H1 (cell line): ENCODE measurements around the gene GNAO1. TPM values are rescaled to one million over a fixed set of nuclear protein-coding genes. Genes with fewer than 3 reads are reported as not detected.

Experiments
- CTCF ChIA-PET: fragments of 300-600 bp; sonication (Branson Sonifier 250); formaldehyde crosslinking; loops from one replicate; lab custom pipeline; 2021; ENCODE audit not compliant: partially characterized antibody; lab: Charles Lee
- POLR2A ChIA-PET: fragments of 300-600 bp; sonication (Branson Sonifier 250); formaldehyde crosslinking; loops from one replicate; lab custom pipeline; 2021; ENCODE audit warnings: inconsistent platforms; ENCODE audit not compliant: partially characterized antibody; lab: Charles Lee
- DNase-seq, 2 experiments: peaks; one replicate each; pipeline versions ENCODE4 v3.0.0 to v3.0.0-alpha.2; 2010 to 2022; ENCODE audit warnings: low spot score in 2 of 2, low read depth in 1 of 2, mixed read lengths in 1 of 2
- FAIRE-seq: peaks from 2 replicates; lab custom pipeline; 2011; peaks lifted over from hg19 to GRCh38; lab: Jason Lieb, UNC
- H2AFZ ChIP-seq: 2 replicates; pipeline ENCODE4 v1.8.1; 2012; ENCODE audit warnings: low read length, inconsistent platforms
- H2AK5ac ChIP-seq: 2 replicates; pipeline ENCODE4 v1.6.1; 2013; ENCODE audit warnings: low read depth, low read length
- H2BK120ac ChIP-seq: replicated peaks from 2 replicates; pipeline ENCODE3; 2013; ENCODE audit warnings: low read depth, low read length, inconsistent platforms
- H2BK12ac ChIP-seq: 2 replicates; pipeline ENCODE4 v1.6.1; 2013; ENCODE audit warnings: low read depth, low read length
- H2BK15ac ChIP-seq: 2 replicates; pipeline ENCODE4 v1.6.1; 2013; ENCODE audit warnings: low read length
- H2BK20ac ChIP-seq: 2 replicates; pipeline ENCODE4 v1.6.1; 2013; ENCODE audit warnings: low read length
- H2BK5ac ChIP-seq: 2 replicates; pipeline ENCODE4 v1.6.1; 2013; ENCODE audit warnings: low read depth, low read length
- H3K14ac ChIP-seq: 2 replicates; pipeline ENCODE4 v1.6.1; 2013; ENCODE audit warnings: inconsistent platforms; ENCODE audit not compliant: insufficient read length
- H3K18ac ChIP-seq: 2 replicates; pipeline ENCODE4 v1.6.1; 2013; ENCODE audit warnings: low read length; ENCODE audit errors: extremely low read depth
- H3K23ac ChIP-seq: 2 replicates; pipeline ENCODE4 v1.6.1; 2013; ENCODE audit warnings: inconsistent platforms; ENCODE audit not compliant: insufficient read length
- H3K23me2 ChIP-seq: 2 replicates; pipeline ENCODE4 v1.6.1; 2013; ENCODE audit warnings: low read depth, low read length
- H3K27ac ChIP-seq: 2 replicates; pipeline ENCODE4 v1.6.1; 2011; ENCODE audit warnings: low read depth, low read length, inconsistent platforms
- H3K27me3 ChIP-seq, 4 experiments: replicated peaks in 1 of 4; 1 replicate in 1 of 4; 2 replicates in 3 of 4; pipeline versions ENCODE4 v1.6.1 to v1.8.1; 2011 to 2013; ENCODE audit warnings: low read length in 3 of 4, mild to moderate bottlenecking in 3 of 4, inconsistent platforms in 2 of 4, mixed read lengths in 2 of 4, moderate library complexity in 1 of 4; ENCODE audit not compliant: control insufficient read depth in 3 of 4, insufficient read depth in 3 of 4; ENCODE audit errors: extremely low read depth in 1 of 4
- H3K36me3 ChIP-seq, 4 experiments: 2 replicates each; pipeline versions ENCODE4 v1.6.1 to v1.8.1; 2011 to 2013; ENCODE audit warnings: mild to moderate bottlenecking in 4 of 4, low read length in 3 of 4, moderate library complexity in 2 of 4, control low read depth in 1 of 4, inconsistent platforms in 1 of 4; ENCODE audit not compliant: insufficient read depth in 4 of 4, control insufficient read depth in 2 of 4
- H3K4ac ChIP-seq: replicated peaks from 2 replicates; pipeline ENCODE3; 2013; ENCODE audit warnings: low read length, low read depth, mixed read lengths, inconsistent platforms; ENCODE audit not compliant: insufficient read length
- H3K4me1 ChIP-seq, 4 experiments: replicated peaks in 1 of 4; 1 replicate in 1 of 4; 2 replicates in 3 of 4; pipeline versions ENCODE4 v1.6.1 to v1.8.1; 2011 to 2013; ENCODE audit warnings: low read length in 3 of 4, inconsistent platforms in 2 of 4, mixed read lengths in 1 of 4; ENCODE audit not compliant: insufficient read depth in 4 of 4, control insufficient read depth in 3 of 4
- H3K4me2 ChIP-seq, 2 experiments: 2 replicates each; pipeline versions ENCODE4 v1.6.1 to v1.8.1; 2011 to 2013; ENCODE audit warnings: low read depth in 2 of 2, low read length in 2 of 2, control low read depth in 1 of 2, inconsistent platforms in 1 of 2, mild to moderate bottlenecking in 1 of 2; ENCODE audit not compliant: insufficient read depth in 1 of 2
- H3K4me3 ChIP-seq, 4 experiments: fragments of 200-600, 300-600 bp in 1 of 4; sonication (generic), shearing (Covaris generic), sonication (Bioruptor Twin) in 1 of 4; 2 replicates each; pipeline versions ENCODE4 v1.5.1 to v1.8.1; 2011 to 2016; ENCODE audit warnings: low read length in 4 of 4, low read depth in 3 of 4, control low read depth in 2 of 4, inconsistent platforms in 2 of 4, mild to moderate bottlenecking in 2 of 4, mixed read lengths in 1 of 4, moderate library complexity in 1 of 4; ENCODE audit not compliant: insufficient read depth in 2 of 4; ENCODE audit errors: extremely low read depth in 1 of 4
- H3K56ac ChIP-seq: replicated peaks from 2 replicates; pipeline ENCODE3; 2013; ENCODE audit warnings: low read depth, mild to moderate bottlenecking, mixed read lengths, low read length, inconsistent platforms; ENCODE audit not compliant: insufficient read length
- H3K79me1 ChIP-seq: 2 replicates; pipeline ENCODE4 v1.6.1; 2013; ENCODE audit warnings: low read depth, low read length, control low read depth
- H3K79me2 ChIP-seq, 2 experiments: 2 replicates each; pipeline versions ENCODE4 v1.6.1 to v1.8.1; 2012 to 2013; ENCODE audit warnings: low read length in 2 of 2, mild to moderate bottlenecking in 2 of 2, inconsistent platforms in 1 of 2; ENCODE audit not compliant: insufficient read depth in 2 of 2, control insufficient read depth in 1 of 2
- H3K9ac ChIP-seq, 4 experiments: replicated peaks in 1 of 4; 1 replicate in 1 of 4; 2 replicates in 3 of 4; pipeline versions ENCODE4 v1.6.1 to v1.8.1; 2011 to 2013; ENCODE audit warnings: low read depth in 3 of 4, low read length in 3 of 4, control low read depth in 2 of 4, mild to moderate bottlenecking in 2 of 4, moderate library complexity in 2 of 4, inconsistent platforms in 1 of 4; ENCODE audit errors: extremely low read depth in 1 of 4
- H3K9me3 ChIP-seq, 2 experiments: 2 replicates each; pipeline versions ENCODE4 v1.6.1 to v1.8.1; 2012 to 2013; ENCODE audit warnings: mild to moderate bottlenecking in 2 of 2, moderate library complexity in 2 of 2, control low read depth in 1 of 2, inconsistent platforms in 1 of 2, low read depth in 1 of 2, low read length in 1 of 2, mixed read lengths in 1 of 2; ENCODE audit not compliant: insufficient read depth in 2 of 2
- H4K20me1 ChIP-seq, 2 experiments: replicated peaks in 1 of 2; 2 replicates each; pipeline versions ENCODE3 to v1.8.1; 2011 to 2013; ENCODE audit warnings: inconsistent platforms in 2 of 2, low read length in 2 of 2, mild to moderate bottlenecking in 1 of 2; ENCODE audit not compliant: insufficient read depth in 2 of 2, control insufficient read depth in 1 of 2
- H4K5ac ChIP-seq: 2 replicates; pipeline ENCODE4 v1.6.1; 2013; ENCODE audit warnings: low read length, low read depth, mixed read lengths, inconsistent platforms; ENCODE audit not compliant: insufficient read length
- H4K8ac ChIP-seq: 2 replicates; pipeline ENCODE4 v1.8.0; 2013; ENCODE audit warnings: mild to moderate bottlenecking, moderate library complexity, low read length, inconsistent platforms; ENCODE audit not compliant: insufficient read depth; ENCODE audit errors: extremely low read depth
- H4K91ac ChIP-seq: replicated peaks from 2 replicates; pipeline ENCODE3; 2013; ENCODE audit warnings: low read length, mixed read lengths, inconsistent platforms; ENCODE audit not compliant: insufficient read length
- FOSL1 ChIP-seq: IDR thresholded peaks from 2 replicates; pipeline ENCODE4 v1.6.1; 2011; ENCODE audit warnings: mild to moderate bottlenecking, low read depth, low read length, moderate library complexity; ENCODE audit not compliant: insufficient read depth
- RAD21 ChIP-seq, 2 experiments: IDR thresholded peaks in 1 of 2; conservative IDR thresholded peaks in 1 of 2; 2 replicates each; pipeline ENCODE4 v1.6.1; 2011; ENCODE audit warnings: low read depth in 2 of 2, low read length in 2 of 2, improper control_type of control experiment in 1 of 2, inconsistent platforms in 1 of 2, mild to moderate bottlenecking in 1 of 2, moderate library complexity in 1 of 2
- WGBS, 2 experiments: shearing (Covaris generic) in 1 of 2; methylation state at CpG; one replicate each; pipeline versions ENCODE4 v1.1.6 to v1.1.7; 2013 to 2015; ENCODE audit warnings: low lambda C conversion rate in 2 of 2, mixed read lengths in 2 of 2, inconsistent platforms in 1 of 2, low coverage in 1 of 2, missing lambda C conversion rate in 1 of 2; ENCODE audit not compliant: insufficient replicate concordance in 2 of 2, insufficient coverage in 1 of 2, insufficient read length in 1 of 2; ENCODE audit errors: extremely low coverage in 1 of 2, missing lambda C conversion rate in 1 of 2; 5-methylcytosine and 5-hydroxymethylcytosine counted together
- polyA plus RNA-seq, 7 experiments: library from polyadenylated mRNA; depleted of rRNA in 3 of 7; stranded (reverse) in 5 of 7; unstranded in 2 of 7; fragments of >200 nt in 5 of 7; fragments of 200-250 nt in 2 of 7; gene quantifications; 1 replicate in 5 of 7; 2 replicates in 1 of 7; 4 replicates in 1 of 7; pipeline versions ENCODE4 v1.2.1 to v1.2.3, GENCODE V29; 2011 to 2013; ENCODE audit warnings: missing spikeins in 2 of 7, mixed read lengths in 2 of 7
- total RNA-seq: library from RNA; stranded (reverse); fragmentation: NEBNext Ultra II Directional; extraction: Animal tissue kit (Norgen Biotek cat#: 25700); gene quantifications from 2 replicates; pipeline ENCODE4 v1.2.1, GENCODE V29; 2021
- TF ChIP-seq, protein P1 (sequence below), 3 experiments: IDR thresholded peaks; 1 replicate in 2 of 3; 2 replicates in 1 of 3; pipeline versions ENCODE4 v1.5.1 to v1.6.1; 2011; ENCODE audit warnings: low read length in 3 of 3, mild to moderate bottlenecking in 3 of 3, inconsistent platforms in 2 of 3, low read depth in 1 of 3, moderate library complexity in 1 of 3; ENCODE audit not compliant: insufficient read depth in 1 of 3; ENCODE audit errors: control extremely low read depth in 1 of 3

The GNAO1 gene
- total and polyA plus RNA-seq, 2 of the 8 experiments (the other 6 are each of a cell fraction or from before 2014, with no cell fraction given) = 6.7 to 34.4 TPM

GRCh38 chr16:56316545-56316944 is 125.3 kb downstream of the GNAO1 start:
- no peak overlapping the region for H2BK15ac ChIP-seq
- no peak overlapping the region for H2BK120ac ChIP-seq
- no peak overlapping the region for H2BK20ac ChIP-seq
- ChIA-PET CTCF (interaction anchor here (1.1 to 6.2 kb wide), 5 partner anchors 11 to 373 kb away, joined by 3 to 61 read pairs (median 15); no protein-coding TSS in a partner anchor), POLR2A (no interaction called here)
- H4K20me1 ChIP-seq = peaks cover 0 to 4% of the 10 kb centered on the region in 2 experiments
- no peak overlapping the region for H4K91ac ChIP-seq
- H2AK5ac ChIP-seq = no peak overlapping the region
- H4K8ac ChIP-seq = peak overlapping the region; percentile 38; the same call in 1 of the 2 replicates
- peaks cover 0 to 5% (median 0%) of the 10 kb centered on the region in 4 experiments; a peak in 2 of 7 replicates for H3K27me3 ChIP-seq
- H3K4me2 ChIP-seq = no peak overlapping the region
- no peak for TF ChIP-seq FOSL1
- TF ChIP-seq, protein P1, sequence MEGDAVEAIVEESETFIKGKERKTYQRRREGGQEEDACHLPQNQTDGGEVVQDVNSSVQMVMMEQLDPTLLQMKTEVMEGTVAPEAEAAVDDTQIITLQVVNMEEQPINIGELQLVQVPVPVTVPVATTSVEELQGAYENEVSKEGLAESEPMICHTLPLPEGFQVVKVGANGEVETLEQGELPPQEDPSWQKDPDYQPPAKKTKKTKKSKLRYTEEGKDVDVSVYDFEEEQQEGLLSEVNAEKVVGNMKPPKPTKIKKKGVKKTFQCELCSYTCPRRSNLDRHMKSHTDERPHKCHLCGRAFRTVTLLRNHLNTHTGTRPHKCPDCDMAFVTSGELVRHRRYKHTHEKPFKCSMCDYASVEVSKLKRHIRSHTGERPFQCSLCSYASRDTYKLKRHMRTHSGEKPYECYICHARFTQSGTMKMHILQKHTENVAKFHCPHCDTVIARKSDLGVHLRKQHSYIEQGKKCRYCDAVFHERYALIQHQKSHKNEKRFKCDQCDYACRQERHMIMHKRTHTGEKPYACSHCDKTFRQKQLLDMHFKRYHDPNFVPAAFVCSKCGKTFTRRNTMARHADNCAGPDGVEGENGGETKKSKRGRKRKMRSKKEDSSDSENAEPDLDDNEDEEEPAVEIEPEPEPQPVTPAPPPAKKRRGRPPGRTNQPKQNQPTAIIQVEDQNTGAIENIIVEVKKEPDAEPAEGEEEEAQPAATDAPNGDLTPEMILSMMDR (IDR thresholded peaks at IDR 0.05; ENCODE audit: control extremely low read depth in 1 of 3, insufficient read depth in 1 of 3, low read depth in 1 of 3, low read length in 3 of 3) = peak; percentile 18 to 58 (median 33); a peak in 3 of 4 replicates
- peak; percentile 11 to 38; a peak in 2 of 4 replicates for TF ChIP-seq RAD21 (IDR thresholded peaks at IDR 0.05 in 1 of 2, conservative IDR thresholded peaks at IDR 0.05 in 1 of 2; ENCODE audit: low read depth in 2 of 2, low read length in 2 of 2)
- H3K79me1 ChIP-seq = no peaks in the 10 kb centered on the region
- no peak overlapping the region for H2BK12ac ChIP-seq
- no peak overlapping the region for H3K9ac ChIP-seq
- no peaks in the 10 kb centered on the region for H3K79me2 ChIP-seq
- no peaks in the 10 kb centered on the region for H3K9me3 ChIP-seq
- H3K4me3 ChIP-seq = no peak overlapping the region
- WGBS, 2 experiments = 83% methylated on average over 7 of the region's 7 CpGs; no CpG with 5 or more reads in 1 of the 2 experiments
- H3K23ac ChIP-seq = no peak overlapping the region
- DNase-seq = no peak
- no peak overlapping the region for H3K18ac ChIP-seq
- H3K23me2 ChIP-seq = no peaks in the 10 kb centered on the region
- no peak overlapping the region for H3K4ac ChIP-seq
- no peaks in the 10 kb centered on the region for H3K36me3 ChIP-seq
- no peak overlapping the region for H2BK5ac ChIP-seq
- H3K27ac ChIP-seq = no peak overlapping the region
- no peak for FAIRE-seq
- no peak overlapping the region for H3K14ac ChIP-seq
- H4K5ac ChIP-seq = no peak overlapping the region
- H3K4me1 ChIP-seq = peaks cover 0 to 4% (median 3%) of the 10 kb centered on the region in 4 experiments; a peak in 2 of 7 replicates
- H3K56ac ChIP-seq = no peak overlapping the region
- no peak overlapping the region for H2AFZ ChIP-seq
